Testis (tissue), 3 donors: ENCODE results near the gene DYNLRB1. TPM values are rescaled to one million over a fixed set of nuclear protein-coding genes. Genes with fewer than 3 reads are reported as not detected.

Source experiments
- DNase-seq: peaks from one replicate; pipeline ENCODE4 v3.0.0-alpha.2; 2019
- H3K27ac ChIP-seq, 2 donors: fragments of 200-600 bp; sonication (generic); one replicate each; pipeline ENCODE4 v1.5.1; 2019
- H3K27me3 ChIP-seq: fragments of 200-600 bp; sonication (generic); one replicate; pipeline ENCODE4 v1.5.1; 2019
- H3K36me3 ChIP-seq: fragments of 200-600 bp; sonication (generic); one replicate; pipeline ENCODE4 v1.5.1; 2017; ENCODE audit warnings: low read depth; ENCODE audit errors: missing control alignments
- H3K4me1 ChIP-seq: fragments of 200-600 bp; sonication (generic); one replicate; pipeline ENCODE4 v1.5.1; 2019
- H3K4me3 ChIP-seq, 2 donors: fragments of 200-600 bp; sonication (generic); one replicate each; pipeline ENCODE4 v1.5.1; 2017 to 2019
- H3K9me3 ChIP-seq: fragments of 200-600 bp; sonication (generic); one replicate; pipeline ENCODE4 v1.5.1; 2017
- POLR2A ChIP-seq: fragments of 450-650 bp; IDR thresholded peaks from one replicate; pipeline ENCODE4 v1.6.1; 2017; ENCODE audit warnings: antibody characterized with exemption, mild to moderate bottlenecking, moderate library complexity
- WGBS, 2 donors: methylation state at CpG; one replicate each; pipeline ENCODE4 v1.1.5; 2018; 5-methylcytosine and 5-hydroxymethylcytosine counted together
- intact Hi-C: fragments of 100-400 bp; cut with DNase I; formaldehyde crosslinking; loops from one replicate; pipeline ENCODE4 v1.15.1; 2023; ENCODE audit warnings: low total_unique reads
- polyA plus RNA-seq: library from polyadenylated mRNA; stranded (reverse); fragments of 350-450 nt; fragmentation: Illumina TruSeq; extraction: RNeasy Lipid Tissue Mini Kit (QIAGEN cat#74804); gene quantifications from one replicate; pipeline ENCODE4 v1.2.3, GENCODE V29; 2014; ENCODE audit warnings: low read depth, low replicate concordance; ENCODE audit not compliant: insufficient read depth
- total RNA-seq, 2 donors: library from RNA; depleted of rRNA; stranded (reverse); fragments of >200 nt; gene quantifications; one replicate each; pipeline ENCODE4 v1.2.3, GENCODE V29; 2016
- TF ChIP-seq, protein P1 (sequence below), 3 experiments: fragments of 450-650 bp in 2 of 3; fragments of 200-600 bp in 1 of 3; sonication (generic) in 1 of 3; IDR thresholded peaks; one replicate each; pipeline ENCODE4 v1.5.1; 2016 to 2019; ENCODE audit warnings: antibody characterized with exemption in 3 of 3, mild to moderate bottlenecking in 2 of 3, moderate library complexity in 1 of 3

The DYNLRB1 gene
- total and polyA plus RNA-seq, 3 donors from 2014 or later = 97.6 to 155 (median 128) TPM

DNA sequence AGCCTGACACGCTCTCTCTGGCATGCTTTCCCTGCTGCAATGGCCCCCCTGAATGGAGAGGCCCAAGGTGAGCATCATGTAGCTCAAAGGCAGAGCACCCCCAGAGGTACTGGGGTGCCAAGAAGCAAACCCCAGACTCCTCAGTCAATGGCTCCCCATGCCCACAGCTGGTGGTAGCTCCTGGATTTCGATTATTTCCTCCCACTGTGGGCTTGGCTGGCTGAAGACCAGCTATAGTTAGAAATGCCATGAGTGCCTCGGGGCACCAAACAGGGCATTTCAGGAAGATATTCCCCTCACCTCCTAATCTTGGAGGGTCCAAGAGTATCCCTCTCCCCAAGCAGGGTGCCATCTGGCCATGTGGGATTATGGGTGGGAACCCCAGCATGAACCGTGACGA lies 59.0 kb downstream of the DYNLRB1 start:
- no peak overlapping the region for H3K27ac ChIP-seq
- peaks cover 8% of the 10 kb centered on the region for H3K4me1 ChIP-seq
- no peak for TF ChIP-seq POLR2A
- TF ChIP-seq, protein P1, sequence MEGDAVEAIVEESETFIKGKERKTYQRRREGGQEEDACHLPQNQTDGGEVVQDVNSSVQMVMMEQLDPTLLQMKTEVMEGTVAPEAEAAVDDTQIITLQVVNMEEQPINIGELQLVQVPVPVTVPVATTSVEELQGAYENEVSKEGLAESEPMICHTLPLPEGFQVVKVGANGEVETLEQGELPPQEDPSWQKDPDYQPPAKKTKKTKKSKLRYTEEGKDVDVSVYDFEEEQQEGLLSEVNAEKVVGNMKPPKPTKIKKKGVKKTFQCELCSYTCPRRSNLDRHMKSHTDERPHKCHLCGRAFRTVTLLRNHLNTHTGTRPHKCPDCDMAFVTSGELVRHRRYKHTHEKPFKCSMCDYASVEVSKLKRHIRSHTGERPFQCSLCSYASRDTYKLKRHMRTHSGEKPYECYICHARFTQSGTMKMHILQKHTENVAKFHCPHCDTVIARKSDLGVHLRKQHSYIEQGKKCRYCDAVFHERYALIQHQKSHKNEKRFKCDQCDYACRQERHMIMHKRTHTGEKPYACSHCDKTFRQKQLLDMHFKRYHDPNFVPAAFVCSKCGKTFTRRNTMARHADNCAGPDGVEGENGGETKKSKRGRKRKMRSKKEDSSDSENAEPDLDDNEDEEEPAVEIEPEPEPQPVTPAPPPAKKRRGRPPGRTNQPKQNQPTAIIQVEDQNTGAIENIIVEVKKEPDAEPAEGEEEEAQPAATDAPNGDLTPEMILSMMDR (IDR thresholded peaks at IDR 0.05) = no peak
- no peak overlapping the region for H3K4me3 ChIP-seq
- no peaks in the 10 kb centered on the region for H3K36me3 ChIP-seq
- no peak for DNase-seq
- H3K9me3 ChIP-seq = no peaks in the 10 kb centered on the region
- WGBS, 2 donors = 90 to 96% methylated on average over 5 of the region's 5 CpGs
- intact Hi-C loops = no loop called here
- H3K27me3 ChIP-seq = no peaks in the 10 kb centered on the region

DNA sequence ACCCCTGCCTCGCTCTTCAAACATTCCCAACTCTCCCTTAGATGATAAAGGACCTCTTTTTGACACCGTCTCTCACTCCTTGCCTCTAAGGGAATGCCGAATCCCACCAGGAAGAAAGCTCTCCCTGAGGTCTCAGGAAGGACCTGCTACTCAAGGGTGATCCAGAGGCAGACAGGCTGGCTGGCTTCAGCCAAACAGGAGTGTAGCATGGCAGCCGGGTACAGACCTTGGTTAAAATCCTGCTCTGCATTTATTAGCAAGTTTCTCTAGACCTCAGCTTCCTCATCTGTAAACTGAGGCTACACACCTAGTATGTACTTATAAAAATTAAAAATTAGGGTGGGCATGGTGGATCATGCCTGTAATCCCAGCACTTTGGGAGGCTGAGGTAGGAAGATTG lies 59.5 kb downstream of the DYNLRB1 start:
- TF ChIP-seq, protein P1 (IDR thresholded peaks at IDR 0.05) = no peak
- no peak for TF ChIP-seq POLR2A
- Histone ChIP-seq H3K36me3 (no peaks in the 10 kb centered on the region), H3K27me3 (no peaks in the 10 kb centered on the region), H3K9me3 (no peaks in the 10 kb centered on the region), H3K27ac (no peak overlapping the region), H3K4me1 (peaks cover 8% of the 10 kb centered on the region), H3K4me3 (no peak overlapping the region)
- intact Hi-C loops = no loop called here
- 87 to 94% methylated on average over 4 of the region's 4 CpGs for WGBS, 2 donors
- no peak for DNase-seq

DNA sequence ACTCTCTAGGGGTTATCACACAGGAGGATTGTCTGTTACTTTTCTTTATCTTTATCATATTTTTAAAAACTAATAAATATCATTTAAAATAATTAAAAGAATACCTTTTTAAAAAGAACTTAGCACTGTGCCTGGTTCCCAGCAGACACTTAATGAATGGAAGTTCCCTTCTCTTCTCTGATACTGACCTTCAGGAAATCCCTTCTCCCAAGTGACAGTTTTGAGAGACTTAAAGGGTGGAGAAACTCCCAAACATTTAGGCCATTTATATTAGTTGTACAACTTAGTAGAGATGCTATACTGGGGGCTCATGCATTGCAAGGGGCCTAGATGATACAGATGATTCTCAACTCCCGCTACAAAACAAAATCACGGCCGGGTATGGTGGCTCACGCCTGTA lies 60.8 kb downstream of the DYNLRB1 start:
- DNase-seq = no peak
- H3K27ac ChIP-seq = no peak overlapping the region
- no peaks in the 10 kb centered on the region for H3K9me3 ChIP-seq
- 97 to 98% methylated on average over 4 of the region's 4 CpGs for WGBS, 2 donors
- peaks cover 8% of the 10 kb centered on the region for H3K4me1 ChIP-seq
- no peaks in the 10 kb centered on the region for H3K27me3 ChIP-seq
- H3K36me3 ChIP-seq = no peaks in the 10 kb centered on the region
- no peak overlapping the region for H3K4me3 ChIP-seq
- intact Hi-C loops = no loop called here
- TF ChIP-seq POLR2A = no peak
- TF ChIP-seq, protein P1 (IDR thresholded peaks at IDR 0.05) = no peak

DNA sequence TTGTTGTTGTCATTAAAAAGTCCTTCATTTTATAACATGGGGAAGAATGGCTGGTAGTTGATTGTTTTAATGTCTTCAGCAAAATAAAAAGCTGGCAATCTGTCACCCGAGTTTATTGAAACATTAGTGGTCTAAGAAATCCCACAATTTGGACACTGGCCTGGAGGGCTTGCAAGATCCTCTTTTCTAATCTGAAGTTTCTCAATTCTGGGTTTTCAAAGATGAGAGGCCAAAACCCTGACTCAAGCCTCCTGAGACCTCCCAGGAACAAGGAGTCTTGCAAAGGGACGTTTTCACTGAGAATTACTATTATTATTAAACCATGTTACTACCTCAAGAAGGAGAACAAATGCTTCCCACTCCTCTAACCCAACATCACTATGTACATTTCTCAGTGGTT lies 61.8 kb downstream of the DYNLRB1 start:
- TF ChIP-seq, protein P1 (IDR thresholded peaks at IDR 0.05) = no peak
- no peak for TF ChIP-seq POLR2A
- WGBS, 2 donors = 43 to 47% methylated on average over 2 of the region's 2 CpGs
- Histone ChIP-seq H3K9me3 (no peaks in the 10 kb centered on the region), H3K27me3 (no peaks in the 10 kb centered on the region), H3K27ac (peak overlapping the region in 1 of 2 donors; percentile 37), H3K4me3 (no peak overlapping the region), H3K4me1 (peaks cover 8% of the 10 kb centered on the region), H3K36me3 (no peaks in the 10 kb centered on the region)
- intact Hi-C loops = no loop called here
- peak; percentile 16 for DNase-seq

DNA sequence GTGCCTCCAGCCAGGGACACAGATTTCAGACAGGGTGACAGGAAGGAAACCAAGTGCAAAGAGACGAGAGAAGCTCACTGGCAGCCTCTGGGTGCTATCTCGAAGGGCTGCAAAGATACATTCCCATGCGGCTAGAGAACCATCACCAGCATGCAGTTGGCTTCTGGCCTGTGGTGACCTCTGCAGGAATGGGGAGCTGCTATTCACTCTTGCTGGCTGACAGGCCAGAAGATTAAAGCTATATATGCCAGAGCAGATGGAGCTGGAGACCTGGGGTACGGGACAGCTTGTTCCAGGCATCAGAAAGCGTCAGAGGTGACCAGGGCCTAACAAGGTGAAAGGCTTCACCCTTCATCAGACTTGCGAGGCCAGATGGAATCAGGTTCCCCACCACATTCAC lies 62.3 kb downstream of the DYNLRB1 start:
- 41 to 59% methylated on average over 4 to 6 of the region's 6 CpGs for WGBS, 2 donors
- peak; percentile 18 for DNase-seq
- H3K27ac ChIP-seq = peak overlapping the region in 1 of 2 donors; percentile 37
- no peaks in the 10 kb centered on the region for H3K9me3 ChIP-seq
- H3K27me3 ChIP-seq = no peaks in the 10 kb centered on the region
- no peak for TF ChIP-seq POLR2A
- TF ChIP-seq, protein P1 (IDR thresholded peaks at IDR 0.05) = no peak
- peaks cover 8% of the 10 kb centered on the region for H3K4me1 ChIP-seq
- intact Hi-C loops = no loop called here
- H3K4me3 ChIP-seq = no peak overlapping the region
- no peaks in the 10 kb centered on the region for H3K36me3 ChIP-seq
